HG03139 (cell line): ENCODE results near the gene KRT84.

ENCODE experiments used
- ATAC-seq: cut with Tn5 transposase; IDR thresholded peaks from one replicate; pipeline ENCODE4 v1.9.1; 2021; ENCODE audit not compliant: unreplicated experiment

The KRT84 gene, protein sequence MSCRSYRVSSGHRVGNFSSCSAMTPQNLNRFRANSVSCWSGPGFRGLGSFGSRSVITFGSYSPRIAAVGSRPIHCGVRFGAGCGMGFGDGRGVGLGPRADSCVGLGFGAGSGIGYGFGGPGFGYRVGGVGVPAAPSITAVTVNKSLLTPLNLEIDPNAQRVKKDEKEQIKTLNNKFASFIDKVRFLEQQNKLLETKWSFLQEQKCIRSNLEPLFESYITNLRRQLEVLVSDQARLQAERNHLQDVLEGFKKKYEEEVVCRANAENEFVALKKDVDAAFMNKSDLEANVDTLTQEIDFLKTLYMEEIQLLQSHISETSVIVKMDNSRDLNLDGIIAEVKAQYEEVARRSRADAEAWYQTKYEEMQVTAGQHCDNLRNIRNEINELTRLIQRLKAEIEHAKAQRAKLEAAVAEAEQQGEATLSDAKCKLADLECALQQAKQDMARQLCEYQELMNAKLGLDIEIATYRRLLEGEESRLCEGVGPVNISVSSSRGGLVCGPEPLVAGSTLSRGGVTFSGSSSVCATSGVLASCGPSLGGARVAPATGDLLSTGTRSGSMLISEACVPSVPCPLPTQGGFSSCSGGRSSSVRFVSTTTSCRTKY

DNA sequence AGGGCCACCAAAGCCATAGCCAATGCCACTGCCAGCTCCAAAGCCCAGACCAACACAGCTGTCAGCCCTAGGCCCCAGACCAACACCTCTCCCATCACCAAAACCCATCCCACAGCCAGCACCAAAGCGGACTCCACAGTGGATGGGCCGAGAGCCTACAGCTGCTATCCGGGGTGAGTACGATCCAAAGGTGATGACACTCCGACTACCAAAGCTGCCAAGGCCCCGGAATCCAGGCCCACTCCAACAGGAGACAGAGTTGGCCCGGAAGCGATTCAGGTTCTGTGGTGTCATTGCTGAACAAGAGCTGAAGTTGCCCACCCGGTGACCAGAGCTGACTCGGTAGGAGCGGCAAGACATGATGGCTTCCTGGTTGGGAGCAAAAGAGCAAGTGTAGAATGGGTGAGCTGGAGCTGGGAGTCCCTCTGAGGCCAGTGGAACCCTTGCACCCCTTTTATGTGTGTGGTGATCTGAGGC, at the start of gene KRT84:
Gene KRT84 (minus strand): TSS at position 427 of the 477 bp plus-strand sequence. CDS start 67 bp downstream, at position 360.
- no peak for ATAC-seq

DNA sequence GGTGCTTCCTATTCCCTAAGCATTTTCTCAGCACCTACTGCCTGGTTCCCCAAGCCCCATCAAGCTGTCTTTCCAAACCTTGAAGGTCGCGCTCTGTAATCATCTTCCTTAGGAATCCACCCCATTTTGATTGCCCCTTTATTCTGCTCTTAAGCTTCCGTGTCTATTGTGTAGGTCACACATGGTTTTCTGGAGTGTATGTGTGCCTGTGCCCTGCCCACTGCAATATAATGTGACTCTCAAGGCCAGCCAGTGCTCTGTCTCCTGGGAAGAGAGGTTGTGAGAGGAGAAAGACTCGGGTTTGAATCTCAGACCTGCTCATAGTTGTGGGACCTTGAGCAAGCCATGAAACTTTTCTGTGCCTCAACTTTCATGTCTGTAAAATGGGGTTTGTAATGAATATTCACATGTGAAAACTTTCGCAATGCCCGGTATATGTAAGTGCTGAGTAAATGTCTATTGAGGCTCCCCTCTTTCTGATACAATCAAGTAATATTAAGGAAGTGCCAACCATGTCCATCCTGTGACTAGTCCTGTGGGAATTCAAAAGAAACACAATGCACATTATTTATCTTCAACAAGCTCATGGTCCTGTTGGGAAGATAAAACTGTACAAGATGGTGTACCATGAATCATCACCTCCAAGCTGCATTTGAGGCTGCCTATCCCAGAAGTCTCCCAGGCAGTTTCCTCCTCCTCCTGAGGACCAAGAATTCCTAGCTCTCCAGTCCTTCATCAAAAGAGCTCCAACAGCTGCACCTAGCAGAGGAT, 49.5 kb upstream of the KRT84 start:
- no peak for ATAC-seq

GRCh38 chr12:52434081-52434733, 48.8 kb upstream of the KRT84 start, which contains the start of gene KRT75:
KRT75 (minus strand) TSS chr12:52434371; CDS start chr12:52434304, 67 bp downstream.
- no peak for ATAC-seq

DNA sequence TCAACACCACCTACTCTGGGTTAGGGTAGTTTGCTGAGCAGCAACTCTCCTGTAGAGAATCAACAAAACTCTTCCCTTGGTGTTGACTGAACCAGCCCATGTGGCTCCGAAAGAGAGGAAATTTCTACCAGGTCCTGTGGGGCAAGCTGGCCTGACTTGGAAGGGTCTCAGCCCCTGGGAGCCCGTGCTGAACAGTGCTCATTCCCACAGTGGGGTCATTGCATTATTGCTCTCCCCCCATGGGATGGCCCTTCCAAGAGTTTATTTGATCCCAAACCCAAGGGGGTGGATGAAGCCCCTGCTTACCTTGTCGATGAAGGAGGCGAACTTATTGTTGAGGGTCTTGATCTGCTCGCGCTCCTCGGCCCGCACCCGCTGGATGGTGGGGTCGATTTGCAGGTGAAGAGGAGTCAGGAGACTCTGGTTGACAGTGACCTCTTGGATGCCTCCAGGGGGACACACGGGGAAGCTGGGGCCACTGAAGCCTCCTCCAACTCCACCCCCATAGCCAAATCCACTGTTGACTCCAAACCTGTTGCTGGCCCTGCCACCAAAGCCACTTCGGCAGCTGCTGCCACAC, 48.1 kb upstream of the KRT84 start:
- ATAC-seq = no peak

- ATAC-seq = no peak
These were observed 47.2 kb upstream of the KRT84 start for GRCh38 chr12:52432559-52433207.

GRCh38 chr12:52428121-52428520, 42.7 kb upstream of the KRT84 start:
- no peak for ATAC-seq

GRCh38 chr12:52427083-52427482, 41.6 kb upstream of the KRT84 start:
- no peak for ATAC-seq

- no peak for ATAC-seq
These were observed 40.6 kb upstream of the KRT84 start for GRCh38 chr12:52426034-52426433.

- ATAC-seq = no peak
These were observed 40.0 kb upstream of the KRT84 start for GRCh38 chr12:52425466-52425865.

- ATAC-seq = no peak
These were observed 38.4 kb upstream of the KRT84 start for GRCh38 chr12:52423661-52424500.

DNA sequence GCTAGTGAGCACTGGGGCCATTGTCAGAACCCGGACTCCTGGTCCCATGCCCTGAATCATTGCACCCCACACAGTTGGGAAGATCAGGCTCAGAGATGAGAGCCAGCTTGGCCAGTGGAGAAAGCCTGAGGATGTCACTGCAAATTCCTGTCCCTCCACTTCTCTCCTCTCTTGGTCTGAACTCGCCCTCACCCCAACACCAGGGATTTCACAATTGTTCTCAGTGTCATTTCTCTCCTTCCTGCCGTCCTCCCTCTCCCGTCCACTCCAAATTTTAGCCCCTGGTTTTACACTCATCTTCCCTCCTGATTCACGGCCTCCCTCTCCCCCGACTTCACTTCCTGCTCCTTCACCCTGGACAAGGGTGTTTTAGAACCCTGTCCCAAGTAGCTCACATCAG, 37.6 kb upstream of the KRT84 start:
- no peak for ATAC-seq

- no peak for ATAC-seq
These were observed 34.2 kb upstream of the KRT84 start for GRCh38 chr12:52419656-52420055.

- ATAC-seq = no peak
These were observed 33.2 kb upstream of the KRT84 start for GRCh38 chr12:52418576-52419110.

- ATAC-seq = no peak
These were observed 32.3 kb upstream of the KRT84 start for GRCh38 chr12:52417740-52418139.

- ATAC-seq = no peak
These were observed 31.3 kb upstream of the KRT84 start for GRCh38 chr12:52416795-52417194.

- no peak for ATAC-seq
These were observed 30.7 kb upstream of the KRT84 start for GRCh38 chr12:52415870-52416750.

DNA sequence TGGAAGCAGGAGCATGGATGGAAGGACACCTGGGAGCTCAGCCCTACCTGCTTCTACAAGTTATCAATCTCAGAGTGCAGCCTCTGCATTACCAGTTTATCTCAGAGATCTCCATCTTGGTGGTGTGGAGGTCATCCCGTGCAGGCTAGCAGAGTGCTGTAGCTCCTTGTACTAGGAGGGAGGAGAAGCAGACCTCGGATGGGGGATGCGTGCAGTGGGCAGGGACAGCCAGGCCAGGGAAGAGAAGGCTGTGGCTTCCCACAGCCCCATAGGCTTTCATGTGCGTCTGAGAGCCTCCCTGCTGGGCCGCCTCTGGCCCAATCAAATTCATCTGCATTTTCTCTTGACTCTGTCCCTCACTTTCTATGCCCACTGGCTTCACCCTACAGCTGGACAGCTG, 29.5 kb upstream of the KRT84 start:
- no peak for ATAC-seq

GRCh38 chr12:52413782-52414345, 28.4 kb upstream of the KRT84 start:
- no peak for ATAC-seq
